ENCODE results near the gene TSKU.
"Not testable (repeated sequence)": the region's sequence is repeated elsewhere in the genome, so short reads cannot be mapped to it uniquely, and the experiment has no call there.

Gene TSKU

GRCh38 chr11:76824980-76825725 lies 42.0 kb downstream of the TSKU start:
- DNase-seq (ENCODE audit: low read depth in 2 of 2): no peak

GRCh38 chr11:76825726-76826396 lies 42.7 kb downstream of the TSKU start:
- DNase-seq (ENCODE audit: low read depth in 2 of 2): no peak

DNA sequence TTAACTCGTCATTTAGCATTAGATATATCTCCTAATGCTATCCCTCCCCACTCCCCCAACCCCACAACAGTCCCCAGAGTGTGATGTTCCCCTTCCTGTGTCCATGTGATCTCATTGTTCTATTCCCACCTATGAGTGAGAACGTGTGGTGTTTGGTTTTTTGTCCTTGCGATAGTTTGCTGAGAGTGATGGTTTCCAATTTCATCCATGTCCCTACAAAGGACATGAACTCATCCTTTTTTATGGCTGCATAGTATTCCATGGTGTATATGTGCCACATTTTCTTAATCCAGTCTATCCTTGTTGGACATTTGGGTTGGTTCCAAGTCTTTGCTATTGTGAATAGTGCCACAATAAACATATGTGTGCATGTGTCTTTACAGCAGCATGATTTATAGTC lies 43.4 kb downstream of the TSKU start:
- DNase-seq (ENCODE audit: low read depth in 2 of 2): not testable (repeated sequence)

- DNase-seq (ENCODE audit: low read depth in 2 of 2): not testable (repeated sequence)
These were observed 43.8 kb downstream of the TSKU start for GRCh38 chr11:76827005-76827404.

GRCh38 chr11:76830639-76831327 lies 47.6 kb downstream of the TSKU start:
- DNase-seq (ENCODE audit: low read depth in 2 of 2): no peak

DNA sequence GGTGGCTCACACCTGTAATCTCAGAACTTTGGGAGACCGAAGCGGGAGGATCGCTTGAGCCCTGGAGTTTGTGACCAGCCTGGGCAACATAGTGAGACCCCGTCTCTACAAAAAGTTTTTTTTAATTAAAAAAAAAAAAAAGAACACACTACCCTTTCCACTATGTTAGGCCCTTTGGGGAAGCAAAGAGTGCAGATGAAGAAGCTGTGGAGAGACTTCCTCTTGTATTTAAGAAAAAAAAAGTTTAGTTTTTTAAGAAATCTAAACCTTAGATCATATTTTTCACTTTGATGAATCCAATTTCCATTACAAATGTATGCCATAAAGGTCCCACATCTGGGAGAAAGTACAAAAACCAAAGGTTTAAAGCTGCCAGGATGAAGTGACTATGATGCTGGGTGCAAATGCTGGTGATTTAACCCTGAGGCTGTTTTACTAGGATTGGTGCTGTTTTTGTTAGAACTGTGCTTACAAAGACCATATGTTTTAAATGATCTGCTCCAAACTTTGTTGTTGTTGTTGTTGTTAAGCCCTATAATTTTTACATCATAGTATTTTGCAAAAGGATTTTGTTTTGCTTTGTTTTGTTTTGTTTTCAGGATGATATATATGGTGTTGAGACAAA lies 48.6 kb downstream of the TSKU start:
- no peak for DNase-seq (ENCODE audit: low read depth in 2 of 2)

DNA sequence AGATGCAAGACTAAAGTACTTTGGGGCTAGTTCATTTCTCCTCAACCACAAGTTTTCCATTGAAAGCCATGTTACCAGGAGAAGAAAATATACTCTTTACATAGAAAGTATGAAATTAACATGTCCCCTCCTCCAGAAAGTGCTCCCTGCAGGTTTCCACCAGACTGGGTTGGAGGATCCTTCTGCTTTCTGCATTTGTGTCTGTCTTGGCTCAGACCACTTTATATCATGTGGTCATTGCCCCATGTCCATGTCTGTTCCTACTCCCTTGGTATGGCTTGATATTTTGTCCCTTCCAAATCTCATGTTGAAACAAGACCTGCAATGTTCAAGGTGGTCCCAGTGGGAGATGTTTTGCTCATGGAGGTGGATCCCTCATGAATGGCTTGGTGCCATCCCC lies 49.2 kb downstream of the TSKU start:
- no peak for DNase-seq (ENCODE audit: low read depth in 2 of 2)

DNA sequence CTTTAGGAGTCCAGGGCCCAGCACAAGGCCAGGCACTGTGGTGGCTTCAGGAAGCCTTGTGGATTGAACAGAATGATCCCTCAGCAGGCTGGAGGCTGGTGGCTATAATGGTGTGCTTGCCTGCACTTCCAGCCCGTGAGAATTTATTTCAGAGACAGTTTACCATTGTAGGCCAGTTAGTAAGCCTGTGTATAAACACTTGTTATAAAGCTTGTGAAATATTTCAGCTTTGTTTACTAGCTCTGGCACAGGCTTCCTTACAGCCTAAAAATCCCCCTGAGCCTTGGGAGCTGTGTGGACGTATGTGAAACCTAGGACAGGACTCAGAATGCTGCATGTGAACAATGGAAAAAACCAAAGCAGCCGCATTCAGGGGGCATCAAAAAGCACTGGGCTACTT lies 51.0 kb downstream of the TSKU start:
- no peak for DNase-seq (ENCODE audit: low read depth in 2 of 2)

GRCh38 chr11:76835036-76835435 lies 51.9 kb downstream of the TSKU start:
- no peak for DNase-seq (ENCODE audit: low read depth in 2 of 2)

DNA sequence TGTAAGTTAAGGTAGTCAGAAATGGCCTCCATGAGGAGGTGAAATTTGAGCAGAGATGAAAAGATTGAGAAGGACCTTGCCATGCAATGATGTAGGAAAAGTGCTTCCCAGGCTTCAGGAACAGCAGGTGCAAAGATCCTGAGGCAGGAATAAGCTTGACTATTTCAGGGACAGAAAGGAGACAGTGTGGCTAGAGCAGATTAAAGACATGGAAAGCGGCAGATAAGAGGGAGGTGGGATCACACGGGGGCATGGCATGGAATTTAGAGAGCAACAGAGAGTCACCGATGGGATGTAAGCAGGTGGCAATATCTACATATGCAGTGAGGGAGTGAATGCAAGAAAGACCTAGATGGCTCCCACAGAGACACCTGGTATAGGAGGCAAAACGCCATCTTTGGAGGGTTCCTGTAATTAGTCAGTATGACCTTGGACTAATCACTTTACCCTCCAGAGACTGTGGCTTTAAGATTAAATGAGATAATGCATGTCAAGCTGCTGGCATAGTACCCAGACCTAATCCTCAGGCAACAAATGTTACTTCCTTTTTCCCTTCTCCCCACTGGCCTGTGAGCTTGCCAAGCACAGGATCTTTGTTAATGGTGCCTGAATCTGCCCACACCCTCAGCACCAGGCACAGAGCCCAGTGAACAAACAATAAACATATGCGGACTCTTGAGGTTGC lies 52.9 kb downstream of the TSKU start:
- DNase-seq (ENCODE audit: low read depth in 2 of 2): no peak

- DNase-seq (ENCODE audit: low read depth in 2 of 2): no peak
These were observed 53.6 kb downstream of the TSKU start for GRCh38 chr11:76836613-76837291.

- DNase-seq (ENCODE audit: low read depth in 2 of 2): no peak
These were observed 54.8 kb downstream of the TSKU start for GRCh38 chr11:76837696-76838677.

- no peak for DNase-seq (ENCODE audit: low read depth in 2 of 2)
These were observed 55.5 kb downstream of the TSKU start for GRCh38 chr11:76838678-76839068.

DNA sequence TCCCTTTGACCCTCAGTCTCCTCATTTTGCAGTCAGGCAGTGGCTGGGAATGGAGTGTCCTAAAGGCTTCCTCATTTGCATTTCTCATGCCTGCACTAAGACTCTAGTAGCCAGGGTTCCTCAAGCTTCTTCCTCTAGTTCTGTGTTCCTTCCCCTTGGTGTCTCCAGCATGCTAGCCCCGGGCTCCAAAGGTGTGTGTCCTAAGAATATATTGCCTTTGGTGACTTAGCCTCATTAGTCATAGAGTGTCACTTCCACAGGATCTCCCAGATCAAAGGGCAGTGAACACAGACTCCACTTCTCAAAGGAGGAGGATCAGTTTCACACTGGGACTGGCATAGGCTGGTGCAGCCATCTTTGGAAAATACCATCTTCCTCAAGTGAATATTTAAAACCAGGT lies 56.2 kb downstream of the TSKU start:
- DNase-seq (ENCODE audit: low read depth in 2 of 2): no peak

GRCh38 chr11:76841923-76842452 lies 58.8 kb downstream of the TSKU start:
- DNase-seq (ENCODE audit: low read depth in 2 of 2): no peak

DNA sequence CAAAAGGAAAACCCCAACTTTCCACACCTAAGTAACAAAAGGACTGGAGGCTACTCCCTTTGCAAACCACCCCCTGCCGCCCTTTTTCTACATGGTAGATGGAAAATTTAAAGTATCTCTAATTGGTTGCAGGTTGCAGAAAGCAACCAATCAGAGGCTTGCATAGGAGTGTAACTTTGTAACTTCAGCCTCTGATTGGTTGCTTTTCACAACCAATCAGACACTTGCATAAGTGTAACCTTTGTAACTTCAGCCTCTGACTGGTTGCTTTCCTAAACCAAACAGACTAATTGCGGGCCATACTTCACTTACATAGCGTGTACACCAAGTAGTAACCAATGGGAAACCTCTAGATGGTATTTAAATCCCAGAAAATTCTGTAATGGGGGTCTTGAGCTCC lies 60.8 kb downstream of the TSKU start:
- no peak for DNase-seq (ENCODE audit: low read depth in 2 of 2)

GRCh38 chr11:76844511-76844910 lies 61.4 kb downstream of the TSKU start:
- DNase-seq (ENCODE audit: low read depth in 2 of 2): no peak

DNA sequence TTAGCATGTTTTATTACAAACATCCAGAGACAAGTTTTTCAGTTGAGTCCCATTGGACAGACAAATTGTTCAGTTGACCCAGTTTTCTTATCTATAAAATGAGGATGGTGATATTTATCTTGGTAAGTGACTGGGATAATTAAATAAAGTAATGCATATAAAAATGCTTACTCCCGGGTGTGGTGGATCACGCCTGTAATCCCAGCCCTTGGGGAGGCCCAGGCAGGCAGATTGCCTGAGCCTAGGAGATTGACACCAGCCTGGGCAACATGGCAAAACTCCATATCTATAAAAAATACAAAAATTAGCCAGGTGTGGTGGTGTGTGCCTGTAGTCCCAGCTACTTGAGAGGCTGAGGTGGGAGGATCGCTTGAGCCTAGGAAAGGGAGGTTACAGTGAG lies 61.9 kb downstream of the TSKU start:
- no peak for DNase-seq (ENCODE audit: low read depth in 2 of 2)

- no peak for DNase-seq (ENCODE audit: low read depth in 2 of 2)
These were observed 63.3 kb downstream of the TSKU start for GRCh38 chr11:76846441-76846840.

Data from activated CD8-positive, alpha-beta memory T cell treated with anti-CD3 and anti-CD28 coated beads for 4 hours (primary cell).